Fibroblast of lung (primary cell): ENCODE measurements around the gene PTGFRN. TPM values are rescaled to one million over a fixed set of nuclear protein-coding genes. Genes with fewer than 3 reads are reported as not detected.

Experiments used
- DNase-seq, 2 donors: peaks; one replicate each; pipeline versions ENCODE4 v3.0.0 to v3.0.0-alpha.2; 2010; ENCODE audit warnings: low read depth in 2 of 2
- H2AFZ ChIP-seq: 2 replicates; pipeline ENCODE4 v1.5.1; 2012; ENCODE audit warnings: low read length, control low read depth, inconsistent platforms
- H3K27ac ChIP-seq: 2 replicates; pipeline ENCODE4 v1.5.1; 2011; ENCODE audit warnings: low read length, control low read depth; ENCODE audit not compliant: insufficient read depth
- H3K27me3 ChIP-seq: 2 replicates; pipeline ENCODE4 v1.5.1; 2011; ENCODE audit warnings: mild to moderate bottlenecking, low read length; ENCODE audit not compliant: control insufficient read depth, insufficient read depth
- H3K36me3 ChIP-seq: 2 replicates; pipeline ENCODE4 v1.5.1; 2011; ENCODE audit warnings: low read length; ENCODE audit not compliant: control insufficient read depth, insufficient read depth
- H3K4me1 ChIP-seq: 2 replicates; pipeline ENCODE4 v1.5.1; 2011; ENCODE audit warnings: low read length; ENCODE audit not compliant: control insufficient read depth, insufficient read depth; ENCODE audit errors: extremely low read depth
- H3K4me2 ChIP-seq: 2 replicates; pipeline ENCODE4 v1.5.1; 2011; ENCODE audit warnings: low read length, control low read depth; ENCODE audit not compliant: insufficient read depth; ENCODE audit errors: extremely low read depth
- H3K4me3 ChIP-seq, 4 experiments: fragments of 200-600 bp in 1 of 4; sonication (generic) in 1 of 4; replicated peaks in 1 of 4; 2 replicates each; pipeline ENCODE4 v1.5.1; 2011 to 2016; ENCODE audit warnings: low read length in 4 of 4, low read depth in 3 of 4, mild to moderate bottlenecking in 3 of 4, control low read depth in 2 of 4, inconsistent platforms in 1 of 4, mixed read lengths in 1 of 4; ENCODE audit not compliant: insufficient read depth in 1 of 4; ENCODE audit errors: control extremely low read depth in 1 of 4
- H3K79me2 ChIP-seq: 2 replicates; pipeline ENCODE4 v1.5.1; 2012; ENCODE audit warnings: mild to moderate bottlenecking, low read length, inconsistent platforms; ENCODE audit not compliant: control insufficient read depth, insufficient read depth
- H3K9ac ChIP-seq: 2 replicates; pipeline ENCODE4 v1.5.1; 2011; ENCODE audit warnings: mild to moderate bottlenecking, low read length, control low read depth; ENCODE audit not compliant: insufficient read depth
- H3K9me3 ChIP-seq: 2 replicates; pipeline ENCODE4 v1.5.1; 2012; ENCODE audit warnings: low read depth, low read length; ENCODE audit not compliant: control insufficient read depth, insufficient read depth
- H4K20me1 ChIP-seq: 2 replicates; pipeline ENCODE4 v1.5.1; 2011; ENCODE audit warnings: low read length; ENCODE audit not compliant: control insufficient read depth, insufficient read depth; ENCODE audit errors: extremely low read depth
- EZH2 ChIP-seq: IDR thresholded peaks from 2 replicates; pipeline ENCODE4 v1.5.1; 2012; ENCODE audit warnings: low read length, control low read depth, mild to moderate bottlenecking; ENCODE audit errors: missing control alignments
- polyA plus RNA-seq, 2 donors: library from polyadenylated mRNA; depleted of rRNA in 1 of 2; stranded (reverse) in 1 of 2; unstranded in 1 of 2; fragments of >200 nt; gene quantifications; 2 replicates each; pipeline ENCODE4 v1.2.1, GENCODE V29; 2011 to 2012; ENCODE audit warnings: missing spikeins in 1 of 2
- total RNA-seq: library from RNA; depleted of rRNA; stranded (reverse); fragments of >200 nt; gene quantifications from 2 replicates; pipeline ENCODE4 v1.2.1, GENCODE V29; 2014
- TF ChIP-seq, protein P1 (sequence below), 2 donors: IDR thresholded peaks in 1 of 2; conservative IDR thresholded peaks in 1 of 2; 1 replicate in 1 of 2; 2 replicates in 1 of 2; pipeline ENCODE4 v1.5.1; 2011 to 2012; ENCODE audit warnings: low read length in 2 of 2, control low read depth in 1 of 2, inconsistent platforms in 1 of 2, low read depth in 1 of 2, mild to moderate bottlenecking in 1 of 2

PTGFRN gene
- total and polyA plus RNA-seq, 2 donors (not counting 1 experiment from before 2014, with no cell fraction given): 0.72 to 1.2 TPM

GRCh38 chr1:116868385-116868784 lies 41.3 kb upstream of the PTGFRN start:
- H3K27ac ChIP-seq: no peak overlapping the region
- no peaks in the 10 kb centered on the region for H3K79me2 ChIP-seq
- H3K9me3 ChIP-seq: no peaks in the 10 kb centered on the region
- no peaks in the 10 kb centered on the region for H4K20me1 ChIP-seq
- no peaks in the 10 kb centered on the region for H3K27me3 ChIP-seq
- H3K4me2 ChIP-seq: no peak overlapping the region
- no peak overlapping the region for H2AFZ ChIP-seq
- no peak overlapping the region for H3K4me3 ChIP-seq
- H3K36me3 ChIP-seq: no peaks in the 10 kb centered on the region
- DNase-seq: peak in 1 of 2 donors; percentile 57
- TF ChIP-seq EZH2: no peak
- TF ChIP-seq, protein P1, sequence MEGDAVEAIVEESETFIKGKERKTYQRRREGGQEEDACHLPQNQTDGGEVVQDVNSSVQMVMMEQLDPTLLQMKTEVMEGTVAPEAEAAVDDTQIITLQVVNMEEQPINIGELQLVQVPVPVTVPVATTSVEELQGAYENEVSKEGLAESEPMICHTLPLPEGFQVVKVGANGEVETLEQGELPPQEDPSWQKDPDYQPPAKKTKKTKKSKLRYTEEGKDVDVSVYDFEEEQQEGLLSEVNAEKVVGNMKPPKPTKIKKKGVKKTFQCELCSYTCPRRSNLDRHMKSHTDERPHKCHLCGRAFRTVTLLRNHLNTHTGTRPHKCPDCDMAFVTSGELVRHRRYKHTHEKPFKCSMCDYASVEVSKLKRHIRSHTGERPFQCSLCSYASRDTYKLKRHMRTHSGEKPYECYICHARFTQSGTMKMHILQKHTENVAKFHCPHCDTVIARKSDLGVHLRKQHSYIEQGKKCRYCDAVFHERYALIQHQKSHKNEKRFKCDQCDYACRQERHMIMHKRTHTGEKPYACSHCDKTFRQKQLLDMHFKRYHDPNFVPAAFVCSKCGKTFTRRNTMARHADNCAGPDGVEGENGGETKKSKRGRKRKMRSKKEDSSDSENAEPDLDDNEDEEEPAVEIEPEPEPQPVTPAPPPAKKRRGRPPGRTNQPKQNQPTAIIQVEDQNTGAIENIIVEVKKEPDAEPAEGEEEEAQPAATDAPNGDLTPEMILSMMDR (conservative IDR thresholded peaks at IDR 0.05 in 1 of 2, IDR thresholded peaks at IDR 0.05 in 1 of 2; ENCODE audit: low read depth in 1 of 2, low read length in 2 of 2): no peak
- H3K9ac ChIP-seq: no peak overlapping the region
- no peaks in the 10 kb centered on the region for H3K4me1 ChIP-seq

GRCh38 chr1:116869611-116870010 lies 40.1 kb upstream of the PTGFRN start:
- H3K27ac ChIP-seq: no peak overlapping the region
- H3K27me3 ChIP-seq: no peaks in the 10 kb centered on the region
- no peak overlapping the region for H2AFZ ChIP-seq
- DNase-seq: no peak
- no peak overlapping the region for H3K4me3 ChIP-seq
- no peak overlapping the region for H3K4me2 ChIP-seq
- H3K9me3 ChIP-seq: no peaks in the 10 kb centered on the region
- no peaks in the 10 kb centered on the region for H3K36me3 ChIP-seq
- no peak overlapping the region for H3K9ac ChIP-seq
- H4K20me1 ChIP-seq: no peaks in the 10 kb centered on the region
- TF ChIP-seq, protein P1 (conservative IDR thresholded peaks at IDR 0.05 in 1 of 2, IDR thresholded peaks at IDR 0.05 in 1 of 2; ENCODE audit: low read depth in 1 of 2, low read length in 2 of 2): no peak
- TF ChIP-seq EZH2: no peak
- no peaks in the 10 kb centered on the region for H3K79me2 ChIP-seq
- H3K4me1 ChIP-seq: no peaks in the 10 kb centered on the region

- Histone ChIP-seq H2AFZ (no peak overlapping the region), H3K4me3 (no peak overlapping the region), H3K4me2 (no peak overlapping the region), H3K36me3 (no peaks in the 10 kb centered on the region), H4K20me1 (no peaks in the 10 kb centered on the region), H3K27me3 (no peaks in the 10 kb centered on the region), H3K79me2 (no peaks in the 10 kb centered on the region), H3K9ac (no peak overlapping the region), H3K4me1 (no peaks in the 10 kb centered on the region), H3K27ac (no peak overlapping the region), H3K9me3 (no peaks in the 10 kb centered on the region)
- TF ChIP-seq, protein P1 (conservative IDR thresholded peaks at IDR 0.05 in 1 of 2, IDR thresholded peaks at IDR 0.05 in 1 of 2; ENCODE audit: low read depth in 1 of 2, low read length in 2 of 2): no peak
- TF ChIP-seq EZH2: no peak
- DNase-seq: no peak
Measured at GRCh38 chr1:116870300-116870699, 39.4 kb upstream of the PTGFRN start.
